NOMO-1 treated with DMSO at 0.1 percent for 48 hours (cell line): Measurements from ENCODE around the gene MTG1.
A peak's percentile ranks its signal among the peaks of the same experiment; 100 is the strongest.

Experiments used
- DNase-seq: peaks from one replicate; lab custom pipeline; 2025; ENCODE audit not compliant: unreplicated experiment; lab: John Stamatoyannopoulos, UW

Gene MTG1, protein sequence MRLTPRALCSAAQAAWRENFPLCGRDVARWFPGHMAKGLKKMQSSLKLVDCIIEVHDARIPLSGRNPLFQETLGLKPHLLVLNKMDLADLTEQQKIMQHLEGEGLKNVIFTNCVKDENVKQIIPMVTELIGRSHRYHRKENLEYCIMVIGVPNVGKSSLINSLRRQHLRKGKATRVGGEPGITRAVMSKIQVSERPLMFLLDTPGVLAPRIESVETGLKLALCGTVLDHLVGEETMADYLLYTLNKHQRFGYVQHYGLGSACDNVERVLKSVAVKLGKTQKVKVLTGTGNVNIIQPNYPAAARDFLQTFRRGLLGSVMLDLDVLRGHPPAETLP

GRCh38 chr10:133394064-133394663, at the start of gene MTG1:
Gene MTG1 (plus strand): TSS chr10:133394157. CDS start chr10:133394221, 64 bp downstream.
- DNase-seq: peak; percentile 87

DNA sequence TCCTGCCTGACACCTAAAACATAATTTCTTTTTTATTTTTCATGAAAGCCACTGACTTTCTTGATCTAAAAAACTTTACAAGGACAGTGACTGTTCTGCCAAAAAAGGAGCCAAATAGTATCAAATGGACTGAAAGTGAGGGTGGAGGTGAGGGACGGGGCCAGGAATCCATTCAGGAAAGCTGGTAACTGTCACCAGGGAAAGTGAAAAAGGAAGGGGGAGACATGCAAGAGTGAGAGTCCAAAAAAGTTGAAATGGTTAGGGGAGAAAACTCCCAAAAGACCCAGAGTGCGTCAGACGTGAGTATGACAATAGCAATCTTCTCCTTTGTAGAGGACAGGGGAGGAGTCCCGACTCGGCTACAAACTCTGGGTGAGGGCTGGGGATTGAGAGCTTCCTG, 49.7 kb upstream of the MTG1 start:
- no peak for DNase-seq

- DNase-seq: no peak
These were observed 47.5 kb upstream of the MTG1 start for GRCh38 chr10:133346413-133346812.

DNA sequence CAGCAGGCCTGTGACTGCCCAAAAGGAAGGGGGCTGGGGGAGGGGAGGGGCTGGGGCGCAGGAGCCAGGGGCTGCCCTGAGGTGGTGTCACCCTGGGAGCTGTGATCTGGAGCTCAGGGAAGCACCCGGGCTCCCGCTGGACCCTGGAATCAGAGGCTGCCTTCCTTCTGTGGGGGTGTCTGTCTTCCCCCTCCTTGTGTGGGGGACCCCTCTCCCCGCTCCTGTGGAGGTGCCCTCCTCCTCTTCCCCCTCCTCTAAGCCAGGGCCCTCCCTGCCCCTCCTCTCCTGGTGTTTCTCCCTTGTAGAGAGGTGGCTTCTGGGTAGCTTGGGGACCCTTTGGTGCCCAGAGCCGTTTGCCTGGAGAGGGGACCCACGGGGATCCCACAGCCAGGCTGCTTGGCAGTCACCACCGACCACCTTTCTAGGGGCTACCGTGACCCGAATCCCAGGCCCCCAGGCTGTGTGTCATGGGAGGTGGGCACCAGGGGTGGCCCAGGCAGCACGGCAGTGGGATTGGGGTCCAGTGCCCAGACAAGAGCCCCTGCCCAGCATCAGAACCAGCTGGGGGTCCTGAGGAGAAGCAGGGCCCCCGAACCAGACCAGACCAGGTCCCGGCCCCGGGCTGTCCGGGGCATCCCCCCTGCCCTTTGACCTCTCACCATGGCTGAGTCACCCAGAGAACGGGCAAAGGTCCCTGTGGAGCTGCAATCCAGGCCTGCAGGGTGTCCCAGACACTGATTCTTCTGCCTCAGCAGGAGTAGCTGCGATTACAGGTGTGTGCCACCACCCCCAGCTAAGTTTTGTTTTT, 46.0 kb upstream of the MTG1 start:
- no peak for DNase-seq

- no peak for DNase-seq
These were observed 44.8 kb upstream of the MTG1 start for GRCh38 chr10:133349160-133349568.

DNA sequence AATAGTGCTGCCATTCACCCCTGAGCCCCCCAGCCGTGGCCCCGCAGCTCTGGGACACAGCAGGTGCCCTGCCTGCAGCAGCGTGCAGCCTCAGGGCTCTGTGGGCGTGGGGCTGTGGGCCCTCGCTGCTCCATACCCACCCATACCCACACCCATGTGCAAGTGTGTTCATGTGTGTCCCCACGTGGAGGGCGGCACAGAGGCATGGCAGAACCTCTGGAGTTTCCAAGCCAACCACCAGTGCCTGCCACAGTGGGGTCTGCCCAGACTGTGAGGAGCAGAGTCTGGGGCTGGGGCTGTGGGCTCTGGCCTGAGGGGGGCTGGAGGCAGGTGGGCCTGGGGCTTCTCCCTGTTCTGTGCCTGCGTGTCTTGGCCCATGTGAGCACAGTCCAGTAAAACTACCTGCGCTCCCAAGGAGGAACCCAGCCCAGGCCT, 44.4 kb upstream of the MTG1 start:
- no peak for DNase-seq

DNA sequence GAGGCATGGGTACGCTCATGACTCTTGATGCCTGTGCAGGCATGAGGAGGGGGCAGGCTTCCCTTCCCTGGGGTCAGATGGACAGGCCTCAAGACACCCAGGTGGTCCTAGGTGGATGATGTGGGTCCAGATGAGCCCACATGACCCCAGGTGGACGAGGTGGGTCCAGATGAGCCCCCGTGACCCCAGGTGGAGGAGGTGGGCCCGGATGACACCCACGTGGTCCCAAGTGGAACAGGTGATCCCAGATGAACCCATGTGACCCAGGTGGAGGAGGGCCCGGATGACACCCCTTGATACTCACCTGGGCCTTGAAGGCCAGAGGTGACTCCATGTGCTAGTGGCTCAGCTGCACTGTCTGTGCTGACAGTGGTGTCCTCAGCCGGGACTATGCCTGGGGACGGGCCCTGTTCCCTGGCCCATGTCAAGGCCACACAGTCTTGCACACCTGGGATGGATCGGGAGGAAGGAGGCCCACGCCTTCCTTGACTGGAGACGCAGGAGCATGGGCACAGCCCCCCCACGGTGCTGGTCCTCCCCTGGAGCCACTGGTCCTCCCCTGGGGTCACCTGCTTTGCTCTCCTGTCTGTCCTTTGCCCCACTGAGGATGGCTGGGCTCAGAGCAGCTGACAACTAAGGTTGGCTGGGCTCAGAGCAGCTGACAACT, 43.5 kb upstream of the MTG1 start:
- no peak for DNase-seq

GRCh38 chr10:133350950-133351329, 43.0 kb upstream of the MTG1 start:
- DNase-seq: no peak

DNA sequence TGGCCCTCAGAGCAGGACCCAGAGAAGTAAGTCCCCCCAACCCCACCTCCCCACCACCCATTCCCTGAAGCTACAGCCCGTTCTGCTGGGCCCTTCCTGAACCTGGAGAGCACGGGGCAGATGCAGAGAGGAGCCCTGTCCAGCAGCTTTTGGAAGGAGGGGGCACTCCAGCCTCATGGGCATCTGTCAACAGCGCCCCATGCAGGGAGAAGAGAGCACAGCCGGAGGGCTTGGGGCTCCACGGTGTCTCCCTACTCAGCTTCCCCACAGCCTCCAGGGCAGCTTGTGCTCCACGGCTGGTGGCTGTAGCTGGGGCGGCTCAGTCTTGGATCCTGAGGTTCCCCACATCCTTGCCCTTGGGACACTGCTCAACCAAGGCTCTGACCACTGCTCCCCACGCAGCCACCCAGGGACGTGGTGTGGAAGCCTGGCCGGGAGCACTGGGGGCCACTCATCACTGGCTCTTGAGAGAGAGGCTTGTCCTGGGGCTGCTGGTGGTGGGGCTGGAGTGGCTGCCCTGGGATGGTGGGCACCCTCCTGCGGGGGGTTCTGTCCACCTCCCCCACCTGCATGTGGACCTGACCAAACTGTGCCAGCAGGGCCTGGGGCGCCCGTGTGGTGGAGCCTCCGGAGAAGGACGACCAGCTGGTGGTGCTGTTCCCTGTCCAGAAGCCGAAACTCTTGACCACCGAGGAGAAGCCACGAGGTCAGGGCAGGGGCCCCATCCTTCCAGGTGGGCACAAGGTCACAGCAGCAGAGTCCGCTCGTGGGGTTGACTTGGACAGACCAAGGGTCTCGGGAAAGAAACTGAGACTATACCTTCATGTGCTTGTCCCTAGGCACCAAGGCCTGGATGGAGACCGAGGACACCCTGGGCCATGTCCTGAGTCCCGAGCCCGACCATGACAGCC, 42.3 kb upstream of the MTG1 start:
- no peak for DNase-seq

DNA sequence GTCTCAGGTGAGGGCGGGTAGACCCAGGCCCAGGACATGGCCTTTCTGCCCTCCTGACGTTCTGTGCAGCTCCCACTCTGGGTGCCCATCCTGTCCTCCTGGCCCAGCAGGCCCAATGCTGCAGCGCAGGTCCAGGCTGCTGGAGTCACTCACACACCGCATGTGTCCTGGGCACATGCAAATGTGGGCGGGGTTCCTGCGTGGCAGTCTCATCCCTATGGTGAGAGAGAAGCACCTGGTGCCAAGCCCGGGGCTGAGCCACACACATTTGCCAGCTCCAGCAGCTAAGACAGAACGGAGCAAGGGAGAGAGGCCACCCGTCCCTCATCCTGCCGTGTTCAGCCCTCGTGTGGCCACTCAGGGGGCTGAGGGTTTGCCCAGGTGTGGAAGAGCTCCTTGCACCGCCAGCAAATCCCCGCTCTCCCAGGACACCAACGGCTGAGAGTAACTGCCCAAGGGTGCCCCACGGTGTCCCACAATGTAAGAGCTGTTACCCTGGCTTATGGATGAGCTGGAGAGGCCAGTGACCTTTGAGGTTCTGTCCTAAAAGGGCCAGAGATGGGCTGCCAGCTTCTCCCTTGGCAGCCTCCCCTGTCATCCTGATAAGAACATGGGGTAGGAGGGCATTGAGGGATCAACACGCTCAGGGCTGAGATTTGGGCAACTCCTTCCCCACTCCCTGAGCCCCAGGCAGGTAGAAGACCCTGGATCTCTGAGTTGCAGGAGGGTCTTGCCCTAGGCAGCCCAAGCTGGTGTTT, 40.6 kb upstream of the MTG1 start:
- no peak for DNase-seq

GRCh38 chr10:133353988-133354605, 39.9 kb upstream of the MTG1 start:
- no peak for DNase-seq

DNA sequence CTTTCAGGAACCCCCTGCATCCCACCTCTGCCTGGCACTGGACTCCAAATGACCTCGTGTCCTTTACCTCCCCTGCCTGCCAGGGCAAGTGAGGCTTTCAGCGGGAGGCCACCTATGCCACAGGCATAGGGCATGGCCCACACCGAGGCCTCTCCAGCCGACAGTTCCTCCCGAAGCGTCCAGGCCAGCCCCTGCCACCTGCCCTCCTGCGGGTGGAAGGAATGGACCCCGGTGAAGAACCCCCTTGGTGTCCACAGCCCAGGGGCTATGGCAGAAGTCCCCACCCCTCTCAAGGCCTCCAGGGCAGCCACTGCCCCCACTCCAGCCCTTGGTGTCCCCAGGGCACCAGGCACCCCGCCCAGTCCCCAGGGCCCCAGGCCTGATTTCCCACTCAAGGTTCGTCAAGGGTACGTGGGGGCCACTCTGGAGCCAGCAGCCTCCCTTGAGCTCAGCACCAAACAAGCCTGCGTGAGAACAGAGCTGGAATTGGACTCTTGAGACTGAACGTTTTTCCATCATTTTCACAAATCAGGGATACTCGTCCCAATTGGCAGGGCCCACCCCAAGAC, 39.2 kb upstream of the MTG1 start:
- DNase-seq: no peak

DNA sequence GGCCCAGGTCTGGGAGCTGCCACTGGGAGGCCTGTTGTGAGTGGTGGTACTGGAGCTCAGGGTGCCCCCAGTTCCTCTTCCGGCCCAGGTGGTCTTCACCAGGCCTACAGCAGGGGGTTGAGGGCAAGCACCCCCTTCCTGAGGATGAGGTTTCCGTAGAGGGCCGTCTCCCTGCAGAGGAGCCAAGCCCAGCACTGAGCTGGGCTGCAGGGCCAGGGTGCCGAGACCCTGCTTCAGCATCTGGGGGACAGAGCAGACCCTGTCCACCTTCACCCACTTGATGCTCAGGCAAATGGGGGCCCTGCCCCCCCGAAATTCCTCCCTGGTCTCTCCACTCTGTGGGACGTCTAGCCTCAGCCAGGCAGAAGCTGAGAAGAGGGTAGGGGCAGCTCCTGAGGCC, 38.7 kb upstream of the MTG1 start:
- no peak for DNase-seq

- DNase-seq: no peak
These were observed 38.0 kb upstream of the MTG1 start for GRCh38 chr10:133355991-133356390.

GRCh38 chr10:133356549-133357284, 37.2 kb upstream of the MTG1 start:
- no peak for DNase-seq

- DNase-seq: peak; percentile 70
These were observed 36.4 kb upstream of the MTG1 start, which contains the start of gene FUOM for GRCh38 chr10:133357285-133358161. Gene FUOM (minus strand): TSS chr10:133358019. CDS start chr10:133358007, 12 bp downstream.
